T follicular helper cell (primary cell): Measurements from ENCODE around the gene ANAPC13.

Experiments
- DNase-seq: peaks from one replicate; pipeline ENCODE4 v3.0.0-alpha.2; 2020; ENCODE audit warnings: low read depth

Gene ANAPC13

GRCh38 chr3:134482622-134483021 is 3.2 kb downstream of the ANAPC13 start:
- DNase-seq, result no peak

GRCh38 chr3:134481166-134481565 is 4.6 kb downstream of the ANAPC13 start:
- DNase-seq, result no peak

- DNase-seq, result no peak
Observed at GRCh38 chr3:134480546-134480945, 5.2 kb downstream of the ANAPC13 start.

- no peak for DNase-seq
Observed at GRCh38 chr3:134477938-134478337, 7.8 kb downstream of the ANAPC13 start.

GRCh38 chr3:134477002-134477401 is 8.8 kb downstream of the ANAPC13 start:
- no peak for DNase-seq

- DNase-seq, result no peak
Observed at GRCh38 chr3:134476306-134476705, 9.5 kb downstream of the ANAPC13 start.

GRCh38 chr3:134474956-134475355 is 10.8 kb downstream of the ANAPC13 start:
- DNase-seq, result no peak

- DNase-seq, result peak; percentile 66
Observed at GRCh38 chr3:134473868-134474546, 11.8 kb downstream of the ANAPC13 start.

GRCh38 chr3:134472831-134473230 is 13.0 kb downstream of the ANAPC13 start:
- DNase-seq, result no peak

- no peak for DNase-seq
Observed at GRCh38 chr3:134471521-134472193, 14.1 kb downstream of the ANAPC13 start.

GRCh38 chr3:134468519-134468918 is 17.3 kb downstream of the ANAPC13 start:
- no peak for DNase-seq

- DNase-seq, result no peak
Observed at GRCh38 chr3:134466331-134466730, 19.5 kb downstream of the ANAPC13 start.

GRCh38 chr3:134464689-134465365 is 21.0 kb downstream of the ANAPC13 start:
- DNase-seq, result no peak

GRCh38 chr3:134464064-134464688 is 21.6 kb downstream of the ANAPC13 start:
- DNase-seq, result no peak

- DNase-seq, result no peak
Observed at GRCh38 chr3:134463676-134464063, 22.1 kb downstream of the ANAPC13 start.

- DNase-seq, result no peak
Observed at GRCh38 chr3:134462331-134462941, 23.3 kb downstream of the ANAPC13 start.

GRCh38 chr3:134460965-134461364 is 24.8 kb downstream of the ANAPC13 start:
- no peak for DNase-seq

- no peak for DNase-seq
Observed at GRCh38 chr3:134459562-134459961, 26.2 kb downstream of the ANAPC13 start.

GRCh38 chr3:134458406-134458945 is 27.3 kb downstream of the ANAPC13 start:
- no peak for DNase-seq

GRCh38 chr3:134457376-134458074 is 28.3 kb downstream of the ANAPC13 start:
- no peak for DNase-seq

GRCh38 chr3:134453631-134454030 is 32.2 kb downstream of the ANAPC13 start:
- no peak for DNase-seq
